Trophoblast cell (in vitro differentiated cells and primary cell): ENCODE data around the gene PGAP1.

ENCODE experiments used
- DNase-seq, 2 donors: peaks; one replicate each; pipeline ENCODE4 v3.0.0-alpha.2; 2016
- H2AFZ ChIP-seq: 2 replicates; pipeline ENCODE4 v1.6.1; 2013; ENCODE audit warnings: low read length, moderate library complexity, mild to moderate bottlenecking; ENCODE audit not compliant: insufficient read depth, poor library complexity
- H2AK5ac ChIP-seq: 2 replicates; pipeline ENCODE4 v1.6.1; 2013; ENCODE audit warnings: mild to moderate bottlenecking, low read length
- H2BK120ac ChIP-seq: 2 replicates; pipeline ENCODE4 v1.6.1; 2013; ENCODE audit warnings: low read length, mild to moderate bottlenecking, moderate library complexity; ENCODE audit not compliant: insufficient read depth, poor library complexity
- H2BK12ac ChIP-seq: 2 replicates; pipeline ENCODE4 v1.6.1; 2013; ENCODE audit warnings: mild to moderate bottlenecking, low read length, moderate library complexity
- H2BK5ac ChIP-seq: 2 replicates; pipeline ENCODE4 v1.6.1; 2013; ENCODE audit warnings: low read length, low read depth, moderate library complexity, mild to moderate bottlenecking; ENCODE audit not compliant: poor library complexity
- H3K14ac ChIP-seq: 2 replicates; pipeline ENCODE4 v1.6.1; 2013; ENCODE audit warnings: mild to moderate bottlenecking, low read length
- H3K18ac ChIP-seq: 2 replicates; pipeline ENCODE4 v1.6.1; 2013; ENCODE audit warnings: mild to moderate bottlenecking, low read length
- H3K23ac ChIP-seq: 2 replicates; pipeline ENCODE4 v1.6.1; 2013; ENCODE audit warnings: low read length
- H3K27ac ChIP-seq: 2 replicates; pipeline ENCODE4 v1.5.1; 2013; ENCODE audit warnings: low read depth, mild to moderate bottlenecking, inconsistent platforms, low read length, moderate library complexity
- H3K27me3 ChIP-seq: 2 replicates; pipeline ENCODE4 v1.6.1; 2013; ENCODE audit warnings: inconsistent platforms, mild to moderate bottlenecking, low read length, moderate library complexity; ENCODE audit not compliant: insufficient read depth
- H3K36me3 ChIP-seq, 2 experiments: 1 replicate in 1 of 2; 2 replicates in 1 of 2; pipeline ENCODE4 v1.6.1; 2013; ENCODE audit warnings: low read length in 2 of 2, mild to moderate bottlenecking in 2 of 2, moderate library complexity in 1 of 2; ENCODE audit not compliant: insufficient read depth in 2 of 2, control insufficient read depth in 1 of 2
- H3K4ac ChIP-seq: 2 replicates; pipeline ENCODE4 v1.6.1; 2013; ENCODE audit warnings: low read depth, mild to moderate bottlenecking, low read length, moderate library complexity
- H3K4me1 ChIP-seq, 2 experiments: 1 replicate in 1 of 2; 2 replicates in 1 of 2; pipeline ENCODE4 v1.6.1; 2013; ENCODE audit warnings: low read length in 2 of 2, mild to moderate bottlenecking in 2 of 2, moderate library complexity in 1 of 2; ENCODE audit not compliant: insufficient read depth in 2 of 2, control insufficient read depth in 1 of 2
- H3K4me2 ChIP-seq: 2 replicates; pipeline ENCODE4 v1.6.1; 2013; ENCODE audit warnings: inconsistent platforms, mild to moderate bottlenecking, low read length, moderate library complexity
- H3K4me3 ChIP-seq: 2 replicates; pipeline ENCODE4 v1.5.1; 2013; ENCODE audit warnings: mild to moderate bottlenecking, low read depth, low read length, inconsistent platforms
- H3K79me1 ChIP-seq: one replicate; pipeline ENCODE4 v1.6.1; 2013; ENCODE audit warnings: low read length
- H3K79me2 ChIP-seq: 2 replicates; pipeline ENCODE4 v1.6.1; 2013; ENCODE audit warnings: low read length, mild to moderate bottlenecking; ENCODE audit not compliant: control insufficient read depth, insufficient read depth, poor library complexity
- H3K9ac ChIP-seq: 2 replicates; pipeline ENCODE4 v1.6.1; 2013; ENCODE audit warnings: mild to moderate bottlenecking, low read length
- H3K9me3 ChIP-seq: 2 replicates; pipeline ENCODE4 v1.6.1; 2013; ENCODE audit warnings: low read depth, mild to moderate bottlenecking, control low read depth, inconsistent platforms, low read length; ENCODE audit not compliant: insufficient read depth
- H4K12ac ChIP-seq: 2 replicates; pipeline ENCODE4 v1.6.1; 2013; ENCODE audit warnings: low read depth, mild to moderate bottlenecking, low read length, moderate library complexity
- H4K8ac ChIP-seq: 2 replicates; pipeline ENCODE4 v1.6.1; 2013; ENCODE audit warnings: low read depth, mild to moderate bottlenecking, low read length, moderate library complexity
- H4K91ac ChIP-seq: one replicate; pipeline ENCODE4 v1.6.1; 2013; ENCODE audit warnings: low read depth, mild to moderate bottlenecking, low read length, moderate library complexity
- WGBS: extraction: QIAGEN DNeasy Blood & Tissue Kit; methylation state at CpG from one replicate; pipeline ENCODE4 v1.1.7; 2013; ENCODE audit warnings: missing lambda C conversion rate; ENCODE audit not compliant: insufficient read length, insufficient coverage; ENCODE audit errors: extremely low coverage; 5-methylcytosine and 5-hydroxymethylcytosine counted together

PGAP1 gene

DNA sequence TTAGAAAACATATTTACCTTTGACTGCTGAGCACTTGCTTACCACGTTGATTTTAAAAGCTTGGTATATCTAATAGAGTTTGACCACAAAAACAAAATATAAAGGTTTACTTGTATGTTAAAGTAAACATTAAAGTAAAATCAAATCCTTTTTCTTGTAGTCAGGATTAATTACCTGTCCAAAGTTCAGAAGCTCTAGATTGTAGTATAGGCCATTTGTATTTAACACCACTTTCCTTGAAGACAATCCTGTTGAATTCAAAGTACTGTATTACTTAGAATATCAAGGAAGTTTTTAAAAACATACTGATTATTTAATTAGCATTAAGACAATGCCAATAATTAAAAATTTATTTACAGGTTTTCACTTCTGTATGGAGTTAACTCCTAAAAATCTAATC lies 53.0 kb downstream of the PGAP1 start:
- no peak overlapping the region for H4K8ac ChIP-seq
- H3K23ac ChIP-seq, result no peak overlapping the region
- no CpG with 5 or more reads among the region's 1 CpG for WGBS

GRCh38 chr2:196854629-196855028 lies 71.9 kb downstream of the PGAP1 start:
- WGBS, result no CpG with 5 or more reads among the region's 1 CpG
- H4K12ac ChIP-seq, result no peak overlapping the region
- no peaks in the 10 kb centered on the region for H3K79me1 ChIP-seq
- no peak overlapping the region for H2BK12ac ChIP-seq
- H3K4me3 ChIP-seq, result no peak overlapping the region
- H4K91ac ChIP-seq, result no peak overlapping the region
- H3K4ac ChIP-seq, result no peak overlapping the region
- H3K27me3 ChIP-seq, result no peaks in the 10 kb centered on the region
- no peaks in the 10 kb centered on the region for H3K36me3 ChIP-seq
- H3K9me3 ChIP-seq, result no peaks in the 10 kb centered on the region
- no peak overlapping the region for H3K4me2 ChIP-seq
- H3K79me2 ChIP-seq, result no peaks in the 10 kb centered on the region
- no peak overlapping the region for H3K14ac ChIP-seq
- no peak overlapping the region for H2AFZ ChIP-seq
- no peak overlapping the region for H4K8ac ChIP-seq
- H3K4me1 ChIP-seq, result no peaks in the 10 kb centered on the region
- no peak overlapping the region for H3K18ac ChIP-seq
- H2BK120ac ChIP-seq, result no peak overlapping the region
- no peak overlapping the region for H3K9ac ChIP-seq
- no peak overlapping the region for H3K23ac ChIP-seq
- H2AK5ac ChIP-seq, result no peak overlapping the region
- no peak overlapping the region for H3K27ac ChIP-seq
- DNase-seq, result no peak
- no peak overlapping the region for H2BK5ac ChIP-seq

More for the DNA sequence above, 53.0 kb downstream of the PGAP1 start:
- Histone ChIP-seq H3K9ac (no peak overlapping the region), H3K27ac (no peak overlapping the region), H3K79me1 (no peaks in the 10 kb centered on the region), H4K12ac (no peak overlapping the region), H3K4ac (no peak overlapping the region), H2BK12ac (no peak overlapping the region), H3K4me1 (no peaks in the 10 kb centered on the region), H3K36me3 (peaks cover 3% of the 10 kb centered on the region in 2 experiments), H2BK120ac (no peak overlapping the region), H2AK5ac (no peak overlapping the region), H3K9me3 (no peaks in the 10 kb centered on the region), H3K18ac (no peak overlapping the region), H3K27me3 (no peaks in the 10 kb centered on the region), H3K4me3 (no peak overlapping the region), H2AFZ (no peak overlapping the region), H4K91ac (no peak overlapping the region), H2BK5ac (no peak overlapping the region), H3K14ac (no peak overlapping the region), H3K4me2 (no peak overlapping the region), H3K79me2 (no peaks in the 10 kb centered on the region)
- no peak for DNase-seq

- Histone ChIP-seq H3K9me3 (no peaks in the 10 kb centered on the region), H3K27me3 (no peaks in the 10 kb centered on the region), H2AK5ac (no peak overlapping the region), H3K4me2 (no peak overlapping the region), H3K79me1 (no peaks in the 10 kb centered on the region), H3K4me3 (no peak overlapping the region), H3K23ac (no peak overlapping the region), H4K91ac (no peak overlapping the region), H3K14ac (no peak overlapping the region), H3K4ac (no peak overlapping the region), H3K79me2 (no peaks in the 10 kb centered on the region), H3K36me3 (no peaks in the 10 kb centered on the region), H2BK5ac (no peak overlapping the region), H3K18ac (no peak overlapping the region), H2BK12ac (no peak overlapping the region), H2BK120ac (no peak overlapping the region), H3K4me1 (no peaks in the 10 kb centered on the region), H3K9ac (no peak overlapping the region), H4K12ac (no peak overlapping the region), H4K8ac (no peak overlapping the region), H2AFZ (no peak overlapping the region), H3K27ac (no peak overlapping the region)
- WGBS, result no CpG with 5 or more reads among the region's 4 CpGs
- no peak for DNase-seq
Measured at GRCh38 chr2:196853301-196854087, 73.0 kb downstream of the PGAP1 start.

- Histone ChIP-seq H4K91ac (no peak overlapping the region), H4K12ac (no peak overlapping the region), H2BK120ac (no peak overlapping the region), H3K4ac (no peak overlapping the region), H3K27ac (no peak overlapping the region), H3K23ac (no peak overlapping the region), H3K36me3 (peaks cover 0 to 2% of the 10 kb centered on the region in 2 experiments), H2AK5ac (no peak overlapping the region), H4K8ac (no peak overlapping the region), H3K14ac (no peak overlapping the region), H3K4me3 (no peak overlapping the region), H3K27me3 (no peaks in the 10 kb centered on the region), H3K4me1 (no peaks in the 10 kb centered on the region), H2BK12ac (no peak overlapping the region), H3K9ac (no peak overlapping the region), H3K79me1 (no peaks in the 10 kb centered on the region), H3K79me2 (no peaks in the 10 kb centered on the region), H3K9me3 (no peaks in the 10 kb centered on the region), H3K18ac (no peak overlapping the region), H2BK5ac (no peak overlapping the region), H3K4me2 (no peak overlapping the region), H2AFZ (no peak overlapping the region)
- WGBS, result no CpG with 5 or more reads among the region's 1 CpG
- DNase-seq, result no peak
Measured at GRCh38 chr2:196851088-196851487, 75.4 kb downstream of the PGAP1 start.
